ENCODE results near the gene CCDC12. TPM values are rescaled to one million over a fixed set of nuclear protein-coding genes. Genes with fewer than 3 reads are reported as not detected.

Gene CCDC12
- total and polyA plus RNA-seq, 2 donors (not counting 1 experiment from before 2014, with no cell fraction given): 84.0 to 97.3 TPM

DNA sequence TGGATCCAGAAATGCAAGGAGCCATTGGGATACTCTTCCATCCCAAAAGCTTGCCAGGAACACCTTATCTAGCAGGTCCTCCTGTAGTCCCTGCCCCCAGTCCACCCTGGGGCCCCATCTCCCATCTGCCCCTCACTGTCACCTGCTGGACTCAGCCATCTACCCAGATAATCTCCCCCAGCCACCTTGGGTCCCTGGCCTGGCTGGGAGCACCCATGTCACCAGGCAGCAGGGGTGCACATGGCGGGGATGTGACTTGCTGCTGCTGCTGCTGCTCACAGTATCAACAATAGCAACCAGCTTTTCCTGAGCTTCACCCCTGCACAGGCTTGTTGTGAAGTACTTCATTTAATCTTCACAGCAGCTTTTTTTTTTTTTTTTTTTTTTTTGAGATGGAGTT is 86.4 kb downstream of the CCDC12 start:
- Mint-ChIP-seq H3K27ac (no peak overlapping the region), H3K4me1 (peaks cover 16% of the 10 kb centered on the region), H3K4me3 (no peak overlapping the region), H3K9me3 (ENCODE audit: insufficient read depth) (no peaks in the 10 kb centered on the region), H3K27me3 (peaks cover 55% of the 10 kb centered on the region)
- Histone ChIP-seq H3K4me1 (ENCODE audit: control insufficient read depth in 2 of 2, insufficient read depth in 2 of 2, low read length in 2 of 2) (peaks cover 14 to 15% of the 10 kb centered on the region in 2 donors), H3K9me3 (ENCODE audit: control extremely low read depth in 1 of 3, control insufficient read depth in 2 of 3, insufficient read depth in 1 of 3, low read length in 2 of 3) (peaks cover 0 to 6% (median 0%) of the 10 kb centered on the region in 3 donors), H3K4me2 (replicated peaks; ENCODE audit: low read depth, low read length, poor library complexity, severe bottlenecking) (no peak overlapping the region), H3K79me2 (ENCODE audit: control insufficient read depth, insufficient read depth, low read length) (no peaks in the 10 kb centered on the region), H4K20me1 (ENCODE audit: control insufficient read depth, insufficient read depth, low read length, poor library complexity, severe bottlenecking) (no peaks in the 10 kb centered on the region), H3K36me3 (replicated peaks in 1 of 2; ENCODE audit: control extremely low read depth in 1 of 2, control insufficient read depth in 1 of 2, extremely low read depth in 1 of 2, insufficient read depth in 2 of 2, low read length in 1 of 2) (no peaks in the 10 kb centered on the region), H3K27ac (ENCODE audit: low read length in 2 of 2) (no peak overlapping the region), H3K27me3 (replicated peaks in 1 of 4; ENCODE audit: control extremely low read depth in 1 of 4, control insufficient read depth in 3 of 4, insufficient read depth in 4 of 4, low read length in 3 of 4) (peaks cover 0 to 57% (median 21%) of the 10 kb centered on the region in 4 experiments), H2AFZ (ENCODE audit: insufficient read depth, low read depth, low read length, poor library complexity, severe bottlenecking) (no peak overlapping the region), H3K9ac (ENCODE audit: low read length) (no peak overlapping the region), H3K4me3 (ENCODE audit: control extremely low read depth in 1 of 5, extremely low read depth in 1 of 5, insufficient read depth in 1 of 5, low read depth in 2 of 5, low read length in 4 of 5) (no peak overlapping the region)
- ChIA-PET CTCF (interaction anchor here (1.0 to 1.2 kb wide), 3 partner anchors 10 to 184 kb away, joined by 3 to 5 read pairs (median 4); no protein-coding TSS in a partner anchor), POLR2A (no interaction called here)
- WGBS (ENCODE audit: insufficient coverage): 100% methylated on average over 1 of the region's 1 CpG
- ATAC-seq (ENCODE audit: low read depth) (no peak), DNase-seq (no peak)
- intact Hi-C loops (cut with micrococcal nuclease): no loop called here
- no peak for TF ChIP-seq EZH2 (IDR thresholded peaks at IDR 0.05; ENCODE audit: borderline replicate concordance, insufficient read depth, low read depth, low read length, poor library complexity, severe bottlenecking)
- TF ChIP-seq, protein P1, sequence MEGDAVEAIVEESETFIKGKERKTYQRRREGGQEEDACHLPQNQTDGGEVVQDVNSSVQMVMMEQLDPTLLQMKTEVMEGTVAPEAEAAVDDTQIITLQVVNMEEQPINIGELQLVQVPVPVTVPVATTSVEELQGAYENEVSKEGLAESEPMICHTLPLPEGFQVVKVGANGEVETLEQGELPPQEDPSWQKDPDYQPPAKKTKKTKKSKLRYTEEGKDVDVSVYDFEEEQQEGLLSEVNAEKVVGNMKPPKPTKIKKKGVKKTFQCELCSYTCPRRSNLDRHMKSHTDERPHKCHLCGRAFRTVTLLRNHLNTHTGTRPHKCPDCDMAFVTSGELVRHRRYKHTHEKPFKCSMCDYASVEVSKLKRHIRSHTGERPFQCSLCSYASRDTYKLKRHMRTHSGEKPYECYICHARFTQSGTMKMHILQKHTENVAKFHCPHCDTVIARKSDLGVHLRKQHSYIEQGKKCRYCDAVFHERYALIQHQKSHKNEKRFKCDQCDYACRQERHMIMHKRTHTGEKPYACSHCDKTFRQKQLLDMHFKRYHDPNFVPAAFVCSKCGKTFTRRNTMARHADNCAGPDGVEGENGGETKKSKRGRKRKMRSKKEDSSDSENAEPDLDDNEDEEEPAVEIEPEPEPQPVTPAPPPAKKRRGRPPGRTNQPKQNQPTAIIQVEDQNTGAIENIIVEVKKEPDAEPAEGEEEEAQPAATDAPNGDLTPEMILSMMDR (IDR thresholded peaks at IDR 0.05): no peak

DNA sequence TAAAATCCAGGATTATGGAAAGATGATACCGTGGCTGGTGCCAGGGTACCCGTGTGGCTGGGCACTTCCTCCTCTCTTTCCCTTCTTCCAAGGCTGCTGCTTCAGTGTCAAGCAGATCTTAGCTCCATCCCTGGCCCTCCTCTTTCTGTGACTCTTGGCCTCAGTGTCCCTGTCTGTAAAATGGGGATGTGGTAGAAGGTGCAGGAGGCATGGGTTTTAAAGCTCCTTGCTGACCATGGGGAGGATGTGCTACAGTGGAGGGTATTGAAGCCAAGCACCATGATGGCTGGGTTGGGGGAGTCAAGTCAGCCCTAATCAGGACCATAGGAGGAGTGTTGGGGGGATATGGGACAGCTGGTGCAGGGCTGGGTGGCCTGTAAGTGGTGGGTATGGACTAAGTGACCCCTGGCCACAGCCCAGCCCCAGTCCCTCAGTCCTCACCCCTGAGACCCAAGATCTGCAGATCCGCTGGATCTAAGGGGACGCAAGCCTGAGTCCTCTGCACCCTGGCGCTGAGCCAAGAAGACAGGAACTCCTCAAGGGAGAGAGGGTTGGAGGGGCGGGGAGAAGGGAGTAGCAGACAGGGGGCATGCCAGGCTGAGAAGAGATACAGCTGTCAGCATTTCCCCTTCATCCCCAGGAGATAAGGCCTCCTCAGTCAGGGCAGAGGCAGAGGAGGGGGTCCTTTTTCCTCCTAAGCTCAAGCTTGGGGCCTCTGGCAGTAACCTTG is 87.0 kb downstream of the CCDC12 start:
- intact Hi-C loops (cut with micrococcal nuclease): no loop called here
- Mint-ChIP-seq H3K27ac (no peak overlapping the region), H3K27me3 (peaks cover 59% of the 10 kb centered on the region), H3K4me3 (no peak overlapping the region), H3K4me1 (peaks cover 14% of the 10 kb centered on the region), H3K9me3 (ENCODE audit: insufficient read depth) (no peaks in the 10 kb centered on the region)
- Histone ChIP-seq H3K4me2 (replicated peaks; ENCODE audit: low read depth, low read length, poor library complexity, severe bottlenecking) (no peak overlapping the region), H3K4me3 (ENCODE audit: control extremely low read depth in 1 of 5, extremely low read depth in 1 of 5, insufficient read depth in 1 of 5, low read depth in 2 of 5, low read length in 4 of 5) (no peak overlapping the region), H3K9me3 (ENCODE audit: control extremely low read depth in 1 of 3, control insufficient read depth in 2 of 3, insufficient read depth in 1 of 3, low read length in 2 of 3) (peaks cover 0 to 6% (median 0%) of the 10 kb centered on the region in 3 donors), H2AFZ (ENCODE audit: insufficient read depth, low read depth, low read length, poor library complexity, severe bottlenecking) (no peak overlapping the region), H3K27me3 (replicated peaks in 1 of 4; ENCODE audit: control extremely low read depth in 1 of 4, control insufficient read depth in 3 of 4, insufficient read depth in 4 of 4, low read length in 3 of 4) (peaks cover 0 to 61% (median 24%) of the 10 kb centered on the region in 4 experiments), H4K20me1 (ENCODE audit: control insufficient read depth, insufficient read depth, low read length, poor library complexity, severe bottlenecking) (no peaks in the 10 kb centered on the region), H3K4me1 (ENCODE audit: control insufficient read depth in 2 of 2, insufficient read depth in 2 of 2, low read length in 2 of 2) (peaks cover 14 to 15% of the 10 kb centered on the region in 2 donors), H3K9ac (ENCODE audit: low read length) (no peak overlapping the region), H3K27ac (ENCODE audit: low read length in 2 of 2) (no peak overlapping the region), H3K79me2 (ENCODE audit: control insufficient read depth, insufficient read depth, low read length) (no peaks in the 10 kb centered on the region), H3K36me3 (replicated peaks in 1 of 2; ENCODE audit: control extremely low read depth in 1 of 2, control insufficient read depth in 1 of 2, extremely low read depth in 1 of 2, insufficient read depth in 2 of 2, low read length in 1 of 2) (no peaks in the 10 kb centered on the region)
- ATAC-seq (ENCODE audit: low read depth) (no peak), DNase-seq (no peak)
- ChIA-PET CTCF (interaction anchor here (1.2 kb wide), 1 partner anchor 44 kb away, joined by 3 read pairs; no protein-coding TSS in a partner anchor), POLR2A (no interaction called here)
- 26% methylated on average over 5 of the region's 6 CpGs for WGBS (ENCODE audit: insufficient coverage)
- TF ChIP-seq, protein P1 (IDR thresholded peaks at IDR 0.05): no peak
- no peak for TF ChIP-seq EZH2 (IDR thresholded peaks at IDR 0.05; ENCODE audit: borderline replicate concordance, insufficient read depth, low read depth, low read length, poor library complexity, severe bottlenecking)

All from B cell (primary cell).